ENCODE data around the gene HCN3.

The HCN3 gene

DNA sequence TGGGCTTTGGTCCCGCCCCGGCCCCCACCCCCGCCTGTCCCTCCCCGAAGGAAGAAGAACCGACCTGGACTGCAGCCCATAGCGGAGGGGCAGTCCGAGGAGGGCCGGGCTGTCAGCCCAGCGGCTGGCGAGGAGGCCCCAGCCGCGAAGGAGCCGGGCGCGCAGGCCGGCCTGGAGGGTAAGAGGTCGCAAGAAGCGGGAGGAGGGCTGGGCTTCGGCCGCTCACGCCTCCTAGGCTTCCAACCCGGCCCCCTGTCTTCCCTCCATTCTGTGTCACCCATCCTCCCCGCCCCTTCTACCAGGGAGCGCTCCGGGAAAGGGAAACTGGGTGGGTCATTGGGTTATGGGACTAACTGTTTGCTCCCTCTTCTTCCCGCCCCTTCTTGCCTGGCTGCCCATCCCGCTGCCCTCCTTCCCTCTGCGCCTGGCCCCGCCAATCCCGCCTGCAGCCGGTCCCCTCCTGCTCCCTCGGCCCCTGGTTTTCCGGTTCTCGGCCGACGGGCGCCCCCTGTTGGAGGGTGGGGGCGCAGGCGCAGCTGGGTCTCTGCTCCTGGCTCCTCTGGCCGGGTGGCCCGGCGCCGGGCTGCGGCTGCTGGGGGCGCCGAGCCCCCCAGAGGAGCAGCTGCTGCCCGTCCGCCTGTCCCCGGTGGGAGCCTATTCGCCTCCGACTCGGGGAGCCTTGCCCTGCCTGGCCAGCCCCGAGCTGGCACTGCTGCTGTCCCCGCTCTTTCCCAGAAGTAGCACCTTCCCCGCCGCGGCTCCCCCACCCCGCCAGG, 45.9 kb downstream of the HCN3 start:
- ChIA-PET POLR2A (interaction anchor here (0.6 to 1.4 kb wide), 6 partner anchors 50 to 438 kb away, joined by 3 to 5 read pairs (median 4); partner anchors contain the start of genes CLK2 and MTX1), CTCF (interaction anchor here (0.8 to 15.4 kb wide), 17 partner anchors 10 to 156 kb away, joined by 3 to 165 read pairs (median 5); partner anchors contain the start of genes CLK2 and HCN3)
- Histone ChIP-seq H3K27me3 (replicated peaks in 2 of 5; ENCODE audit: control insufficient read depth in 4 of 5, insufficient read depth in 5 of 5, low read length in 4 of 5) (no peaks in the 10 kb centered on the region), H3K36me3 (ENCODE audit: control insufficient read depth in 4 of 4, insufficient read depth in 4 of 4, low read length in 3 of 4) (peaks cover 2 to 44% (median 12%) of the 10 kb centered on the region in 4 experiments), H3K4me1 (ENCODE audit: control extremely low read depth in 1 of 4, control insufficient read depth in 4 of 4, insufficient read depth in 4 of 4, low read length in 3 of 4) (peaks cover 3 to 62% (median 55%) of the 10 kb centered on the region in 4 experiments), H3K4me3 (ENCODE audit: control insufficient read depth in 1 of 7, extremely low read depth in 1 of 7, insufficient read depth in 4 of 7, low read depth in 2 of 7, low read length in 6 of 7) (peak overlapping the region; percentile 69 to 92 (median 85)), H3K27ac (ENCODE audit: insufficient read depth in 1 of 2, low read depth in 1 of 2, low read length in 2 of 2, poor library complexity in 1 of 2, severe bottlenecking in 2 of 2) (peak overlapping the region in 1 of 2 experiments; percentile 86), H3K9me3 (ENCODE audit: control extremely low read depth in 1 of 5, control insufficient read depth in 4 of 5, insufficient read depth in 2 of 5, low read depth in 1 of 5, low read length in 4 of 5) (no peaks in the 10 kb centered on the region)
- peak; percentile 78 to 83 (median 81) for DNase-seq
- WGBS (ENCODE audit: insufficient coverage): 0% methylated on average over 36 of the region's 58 CpGs

DNA sequence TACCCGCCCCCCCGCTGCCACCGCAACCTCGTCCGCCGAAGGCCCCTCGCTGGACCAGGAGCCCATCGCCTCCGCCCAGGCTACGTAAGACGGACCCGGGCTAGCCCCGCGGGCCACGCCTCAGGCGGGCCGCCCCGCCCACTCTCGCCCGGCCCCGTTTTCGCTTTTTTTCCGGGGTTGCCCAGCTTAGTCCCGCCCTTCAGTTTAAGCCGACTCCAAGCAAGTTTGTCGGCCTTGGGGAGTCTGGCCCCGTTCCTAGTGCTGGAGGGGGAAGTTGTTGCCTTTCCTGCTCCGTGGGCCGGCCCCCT, 46.4 kb downstream of the HCN3 start:
- peak overlapping the region; percentile 40 to 86 for H3K27ac ChIP-seq (ENCODE audit: insufficient read depth in 1 of 2, low read depth in 1 of 2, low read length in 2 of 2, poor library complexity in 1 of 2, severe bottlenecking in 2 of 2)
- no peaks in the 10 kb centered on the region for H3K27me3 ChIP-seq (replicated peaks in 2 of 5; ENCODE audit: control insufficient read depth in 4 of 5, insufficient read depth in 5 of 5, low read length in 4 of 5)
- ChIA-PET POLR2A (interaction anchor here (0.6 to 1.4 kb wide), 6 partner anchors 44 to 438 kb away, joined by 3 to 5 read pairs (median 4); partner anchors contain the start of gene MTX1), CTCF (interaction anchor here (0.8 to 15.4 kb wide), 15 partner anchors 11 to 180 kb away, joined by 3 to 165 read pairs (median 5); partner anchors contain the start of gene CLK2)
- under 1% methylated on average over 27 of the region's 29 CpGs for WGBS (ENCODE audit: insufficient coverage)
- peaks cover 2 to 40% (median 9%) of the 10 kb centered on the region in 4 experiments for H3K36me3 ChIP-seq (ENCODE audit: control insufficient read depth in 4 of 4, insufficient read depth in 4 of 4, low read length in 3 of 4)
- peak; percentile 78 to 88 (median 87) for DNase-seq
- peak overlapping the region; percentile 69 to 92 (median 85) for H3K4me3 ChIP-seq (ENCODE audit: control insufficient read depth in 1 of 7, extremely low read depth in 1 of 7, insufficient read depth in 4 of 7, low read depth in 2 of 7, low read length in 6 of 7)
- H3K4me1 ChIP-seq (ENCODE audit: control extremely low read depth in 1 of 4, control insufficient read depth in 4 of 4, insufficient read depth in 4 of 4, low read length in 3 of 4): peaks cover 3 to 62% (median 55%) of the 10 kb centered on the region in 4 experiments
- no peaks in the 10 kb centered on the region for H3K9me3 ChIP-seq (ENCODE audit: control extremely low read depth in 1 of 5, control insufficient read depth in 4 of 5, insufficient read depth in 2 of 5, low read depth in 1 of 5, low read length in 4 of 5)

GRCh38 chr1:155324037-155324716, 46.9 kb downstream of the HCN3 start:
- Histone ChIP-seq H3K9me3 (ENCODE audit: control extremely low read depth in 1 of 5, control insufficient read depth in 4 of 5, insufficient read depth in 2 of 5, low read depth in 1 of 5, low read length in 4 of 5) (no peaks in the 10 kb centered on the region), H3K27me3 (replicated peaks in 2 of 5; ENCODE audit: control insufficient read depth in 4 of 5, insufficient read depth in 5 of 5, low read length in 4 of 5) (no peaks in the 10 kb centered on the region), H3K4me3 (ENCODE audit: control insufficient read depth in 1 of 7, extremely low read depth in 1 of 7, insufficient read depth in 4 of 7, low read depth in 2 of 7, low read length in 6 of 7) (peak overlapping the region; percentile 69 to 92 (median 85)), H3K4me1 (ENCODE audit: control extremely low read depth in 1 of 4, control insufficient read depth in 4 of 4, insufficient read depth in 4 of 4, low read length in 3 of 4) (peaks cover 3 to 62% (median 55%) of the 10 kb centered on the region in 4 experiments), H3K27ac (ENCODE audit: insufficient read depth in 1 of 2, low read depth in 1 of 2, low read length in 2 of 2, poor library complexity in 1 of 2, severe bottlenecking in 2 of 2) (peak overlapping the region; percentile 40 to 86), H3K36me3 (ENCODE audit: control insufficient read depth in 4 of 4, insufficient read depth in 4 of 4, low read length in 3 of 4) (peaks cover 0 to 35% (median 8%) of the 10 kb centered on the region in 4 experiments)
- ChIA-PET POLR2A (interaction anchor here (0.6 to 1.4 kb wide), 5 partner anchors 44 to 115 kb away, joined by 3 to 5 read pairs (median 4); partner anchors contain the start of gene MTX1), CTCF (interaction anchor here (0.8 to 15.4 kb wide), 15 partner anchors 10 to 180 kb away, joined by 3 to 165 read pairs (median 4); partner anchors contain the start of gene CLK2)
- peak; percentile 88 to 90 (median 90) for DNase-seq
- WGBS (ENCODE audit: insufficient coverage): 0% methylated on average over 37 of the region's 44 CpGs

GRCh38 chr1:155324717-155325602, 47.7 kb downstream of the HCN3 start:
- H3K27ac ChIP-seq (ENCODE audit: insufficient read depth in 1 of 2, low read depth in 1 of 2, low read length in 2 of 2, poor library complexity in 1 of 2, severe bottlenecking in 2 of 2): peak overlapping the region in 1 of 2 experiments; percentile 49
- H3K4me1 ChIP-seq (ENCODE audit: control extremely low read depth in 1 of 4, control insufficient read depth in 4 of 4, insufficient read depth in 4 of 4, low read length in 3 of 4): peaks cover 2 to 55% (median 48%) of the 10 kb centered on the region in 4 experiments
- WGBS (ENCODE audit: insufficient coverage): 13% methylated on average over 34 of the region's 59 CpGs
- CTCF ChIA-PET: interaction anchor here (0.9 to 15.4 kb wide), 6 partner anchors 17 to 179 kb away, joined by 3 to 165 read pairs (median 6); partner anchors contain the start of gene CLK2
- DNase-seq: peak in 2 of 3 donors; percentile 23 to 34
- peaks cover under 1 to 29% (median 7%) of the 10 kb centered on the region in 4 experiments for H3K36me3 ChIP-seq (ENCODE audit: control insufficient read depth in 4 of 4, insufficient read depth in 4 of 4, low read length in 3 of 4)
- POLR2A ChIA-PET: no interaction called here
- no peaks in the 10 kb centered on the region for H3K27me3 ChIP-seq (replicated peaks in 2 of 5; ENCODE audit: control insufficient read depth in 4 of 5, insufficient read depth in 5 of 5, low read length in 4 of 5)
- no peaks in the 10 kb centered on the region for H3K9me3 ChIP-seq (ENCODE audit: control extremely low read depth in 1 of 5, control insufficient read depth in 4 of 5, insufficient read depth in 2 of 5, low read depth in 1 of 5, low read length in 4 of 5)
- peak overlapping the region; percentile 69 to 92 (median 85) for H3K4me3 ChIP-seq (ENCODE audit: control insufficient read depth in 1 of 7, extremely low read depth in 1 of 7, insufficient read depth in 4 of 7, low read depth in 2 of 7, low read length in 6 of 7)

DNA sequence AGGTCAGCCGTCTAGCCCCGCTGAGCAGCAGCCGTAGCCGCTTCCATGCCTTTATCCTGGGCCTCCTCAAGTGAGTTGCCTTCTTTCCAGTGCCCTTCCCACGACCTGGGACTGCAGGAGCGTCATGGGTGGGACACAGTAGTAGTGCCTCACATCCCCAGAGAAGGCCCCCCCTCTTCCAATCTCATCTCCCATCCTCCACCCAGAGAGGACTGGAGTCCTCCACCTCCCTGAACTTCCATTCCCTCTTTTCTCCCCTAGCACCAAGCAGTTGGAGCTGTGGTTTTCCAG, 48.3 kb downstream of the HCN3 start:
- H3K4me1 ChIP-seq (ENCODE audit: control extremely low read depth in 1 of 4, control insufficient read depth in 4 of 4, insufficient read depth in 4 of 4, low read length in 3 of 4): peaks cover 0 to 49% (median 44%) of the 10 kb centered on the region in 4 experiments
- H3K27ac ChIP-seq (ENCODE audit: insufficient read depth in 1 of 2, low read depth in 1 of 2, low read length in 2 of 2, poor library complexity in 1 of 2, severe bottlenecking in 2 of 2): peak overlapping the region in 1 of 2 experiments; percentile 49

DNA sequence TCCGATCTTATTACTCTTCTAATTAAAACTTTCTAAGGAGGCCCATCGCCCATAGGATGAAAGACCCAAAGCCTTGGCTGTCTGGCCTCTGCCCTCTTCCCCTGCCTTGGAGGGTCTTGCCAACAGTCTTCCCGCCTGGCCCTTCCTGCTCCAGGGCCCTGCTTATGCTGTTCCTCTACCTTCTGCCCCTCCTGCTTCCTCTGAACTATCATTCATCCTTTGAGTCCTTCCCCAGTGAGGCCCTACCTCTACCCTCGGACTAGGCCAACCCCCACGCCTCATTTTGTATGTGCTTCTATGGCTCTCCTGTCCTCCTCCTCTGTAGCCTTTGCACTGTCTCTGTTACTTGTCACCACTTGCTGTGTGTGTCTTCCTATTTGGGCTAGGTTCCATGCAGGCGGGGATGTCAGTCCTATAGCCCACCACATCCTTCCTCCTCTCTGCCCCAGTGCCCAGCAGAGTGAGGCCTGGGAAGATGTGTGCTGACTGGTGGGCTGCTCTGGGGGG, 48.8 kb downstream of the HCN3 start:
- H3K27me3 ChIP-seq (replicated peaks in 2 of 5; ENCODE audit: control insufficient read depth in 4 of 5, insufficient read depth in 5 of 5, low read length in 4 of 5): no peaks in the 10 kb centered on the region
- H3K4me1 ChIP-seq (ENCODE audit: control extremely low read depth in 1 of 4, control insufficient read depth in 4 of 4, insufficient read depth in 4 of 4, low read length in 3 of 4): peaks cover 0 to 45% (median 42%) of the 10 kb centered on the region in 4 experiments
- DNase-seq: no peak
- ChIA-PET POLR2A (no interaction called here), CTCF (interaction anchor here (0.9 to 15.4 kb wide), 2 partner anchors 18 to 75 kb away, joined by 5 to 165 read pairs; partner anchors contain the start of gene FDPS)
- 85% methylated on average over 5 of the region's 6 CpGs for WGBS (ENCODE audit: insufficient coverage)
- peaks cover 2 to 31% (median 14%) of the 10 kb centered on the region in 4 experiments for H3K36me3 ChIP-seq (ENCODE audit: control insufficient read depth in 4 of 4, insufficient read depth in 4 of 4, low read length in 3 of 4)
- H3K9me3 ChIP-seq (ENCODE audit: control extremely low read depth in 1 of 5, control insufficient read depth in 4 of 5, insufficient read depth in 2 of 5, low read depth in 1 of 5, low read length in 4 of 5): no peaks in the 10 kb centered on the region
- no peak overlapping the region for H3K27ac ChIP-seq (ENCODE audit: insufficient read depth in 1 of 2, low read depth in 1 of 2, low read length in 2 of 2, poor library complexity in 1 of 2, severe bottlenecking in 2 of 2)
- peak overlapping the region in 2 of 7 experiments; percentile 8 to 89 for H3K4me3 ChIP-seq (ENCODE audit: control insufficient read depth in 1 of 7, extremely low read depth in 1 of 7, insufficient read depth in 4 of 7, low read depth in 2 of 7, low read length in 6 of 7)

More for the DNA sequence above, 48.3 kb downstream of the HCN3 start:
- Histone ChIP-seq H3K36me3 (ENCODE audit: control insufficient read depth in 4 of 4, insufficient read depth in 4 of 4, low read length in 3 of 4) (peaks cover 2 to 29% (median 11%) of the 10 kb centered on the region in 4 experiments), H3K9me3 (ENCODE audit: control extremely low read depth in 1 of 5, control insufficient read depth in 4 of 5, insufficient read depth in 2 of 5, low read depth in 1 of 5, low read length in 4 of 5) (no peaks in the 10 kb centered on the region), H3K27me3 (replicated peaks in 2 of 5; ENCODE audit: control insufficient read depth in 4 of 5, insufficient read depth in 5 of 5, low read length in 4 of 5) (no peaks in the 10 kb centered on the region), H3K4me3 (ENCODE audit: control insufficient read depth in 1 of 7, extremely low read depth in 1 of 7, insufficient read depth in 4 of 7, low read depth in 2 of 7, low read length in 6 of 7) (peak overlapping the region in 3 of 7 experiments; percentile 8 to 92 (median 89))
- DNase-seq: no peak
- WGBS (ENCODE audit: insufficient coverage): 86% methylated on average over 6 of the region's 6 CpGs
- POLR2A ChIA-PET: no interaction called here
- CTCF ChIA-PET: interaction anchor here (4.4 to 15.4 kb wide), 2 partner anchors 53 to 75 kb away, joined by 27 to 165 read pairs; partner anchors contain the start of gene CLK2
